D341Med (cell line): ENCODE results near the gene FDX2.

Source experiments
- DNase-seq: peaks from one replicate; pipeline ENCODE4 v3.0.0; 2012; ENCODE audit warnings: low spot score

The FDX2 gene

GRCh38 chr19:10332965-10333757 is 17.3 kb upstream of the FDX2 start, which contains the start of gene RAVER1:
Gene RAVER1, minus strand, starts transcription at chr19:10333529. Its CDS starts 22 bp downstream, at chr19:10333507.
- DNase-seq: peak; percentile 99

DNA sequence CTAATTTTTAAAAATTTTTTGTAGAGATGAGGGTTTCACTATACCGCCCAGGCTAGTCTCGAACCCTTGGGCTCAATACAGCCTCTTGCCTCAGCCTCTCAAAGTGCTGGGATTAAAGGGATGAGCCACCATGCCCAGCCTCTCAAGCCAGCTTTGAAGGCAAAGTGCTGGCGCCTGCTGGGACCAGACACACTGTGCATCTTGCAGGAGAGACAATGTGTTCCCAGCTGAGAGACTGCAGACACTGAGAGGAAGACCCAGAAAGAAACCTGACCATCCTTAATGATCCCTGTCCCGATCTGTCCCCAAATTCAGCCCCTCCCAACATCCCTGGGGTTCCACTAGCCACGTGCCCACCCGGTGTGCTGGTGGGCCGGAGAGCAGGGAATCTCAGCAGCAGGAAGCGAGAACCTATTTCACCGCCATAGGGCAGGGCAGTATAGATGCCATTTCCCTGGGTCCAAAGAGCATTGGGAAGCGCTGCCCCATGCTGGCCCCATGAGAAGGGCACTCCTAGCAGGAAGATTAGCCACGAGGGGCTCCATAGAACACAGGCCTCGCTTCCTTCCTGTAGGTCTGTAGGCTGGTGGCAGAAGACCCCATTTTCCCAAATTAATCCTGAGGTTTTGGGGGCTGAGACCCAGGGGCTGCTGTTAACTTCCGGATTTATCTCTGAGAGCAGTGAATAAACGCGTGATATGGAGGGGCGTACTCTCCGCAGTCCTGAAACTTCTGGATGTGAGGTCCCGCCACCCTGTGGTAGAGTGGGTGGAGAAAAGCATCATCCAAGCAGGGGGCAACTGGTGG is 16.5 kb upstream of the FDX2 start:
- DNase-seq: no peak

DNA sequence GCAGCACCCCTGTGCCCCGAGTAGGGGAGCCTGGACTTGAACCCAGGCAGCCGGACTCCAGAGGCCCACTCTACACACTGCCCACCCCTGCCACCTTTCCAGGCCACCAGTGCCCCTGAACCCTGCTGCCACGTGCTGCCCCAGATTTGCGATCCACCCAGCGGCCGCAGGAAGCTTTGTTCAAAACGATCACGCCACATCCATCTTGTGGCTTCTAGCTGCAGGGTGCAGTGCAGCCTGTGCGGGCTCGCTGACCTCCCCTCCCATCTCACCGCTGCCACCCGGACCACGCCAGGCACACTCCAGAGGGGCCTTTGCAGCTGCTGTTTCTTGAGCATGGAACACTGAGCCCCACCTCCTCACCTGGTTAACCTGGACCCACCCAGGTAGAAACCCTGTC is 13.7 kb upstream of the FDX2 start:
- DNase-seq: no peak

- no peak for DNase-seq
These were observed 13.0 kb upstream of the FDX2 start for GRCh38 chr19:10328558-10329429.

DNA sequence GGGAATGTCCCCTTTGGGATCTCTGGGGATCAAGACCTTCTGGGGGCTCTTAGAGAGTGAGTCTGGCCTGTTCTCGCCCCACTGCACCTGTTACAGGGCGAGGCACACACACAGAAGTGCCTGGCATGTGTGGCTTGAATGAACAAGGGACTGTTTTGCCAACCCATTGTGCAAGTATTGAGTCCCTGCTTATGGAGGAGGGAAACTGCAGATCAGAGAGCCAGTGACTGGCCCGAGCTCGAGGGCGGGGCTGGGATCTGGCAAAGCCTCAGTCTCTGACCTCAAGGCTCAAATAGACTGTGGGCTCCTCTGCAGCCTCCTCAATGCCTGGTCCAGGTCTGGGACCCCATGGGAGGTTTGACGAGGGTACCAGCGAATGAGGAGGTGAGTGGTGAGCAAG is 12.0 kb upstream of the FDX2 start:
- no peak for DNase-seq

GRCh38 chr19:10325732-10326131 is 9.9 kb upstream of the FDX2 start:
- no peak for DNase-seq

GRCh38 chr19:10321874-10322835 is 6.3 kb upstream of the FDX2 start:
- DNase-seq: no peak

GRCh38 chr19:10321417-10321797 is 5.6 kb upstream of the FDX2 start:
- no peak for DNase-seq

DNA sequence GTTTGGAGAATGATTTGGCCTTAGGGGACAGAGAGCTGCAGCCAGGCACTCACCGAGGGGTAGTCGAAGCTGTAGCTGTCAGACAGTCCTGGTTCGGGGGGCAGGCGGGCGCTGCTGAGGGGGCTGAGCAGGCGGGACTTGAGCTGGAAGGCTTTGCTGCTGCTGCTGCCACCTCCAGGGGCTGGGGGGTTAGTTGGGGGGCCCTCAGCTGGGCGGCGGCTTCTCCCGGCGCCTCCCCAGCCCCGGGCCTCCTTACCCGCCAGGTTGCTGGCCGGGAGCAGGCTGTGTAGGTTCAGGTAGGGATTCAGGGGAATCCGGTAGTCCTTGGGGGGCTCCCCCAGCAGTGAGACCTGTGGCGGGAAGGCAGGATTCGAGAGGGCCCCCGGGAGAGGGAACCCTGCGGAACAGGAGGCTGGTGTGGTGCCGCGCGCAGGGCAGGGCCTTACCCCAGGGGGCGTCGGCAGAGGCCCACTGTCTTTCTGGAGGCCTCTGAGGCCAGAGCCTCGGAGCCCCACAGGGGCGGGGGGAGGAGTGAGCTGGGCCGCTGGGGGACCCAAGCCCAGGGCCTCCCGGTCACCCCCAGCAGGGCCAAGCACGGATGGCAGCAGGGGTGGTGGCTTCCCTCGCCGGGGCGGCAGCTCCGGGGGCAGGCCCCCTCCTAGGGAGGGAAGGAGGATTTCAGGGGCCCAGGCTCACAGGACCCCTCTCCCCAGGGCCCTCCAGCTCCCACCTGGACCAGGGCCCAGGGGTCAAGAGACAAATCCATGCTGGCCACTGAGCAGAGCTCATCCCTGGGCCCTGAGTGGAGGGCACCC is 5.0 kb upstream of the FDX2 start:
- DNase-seq: no peak

DNA sequence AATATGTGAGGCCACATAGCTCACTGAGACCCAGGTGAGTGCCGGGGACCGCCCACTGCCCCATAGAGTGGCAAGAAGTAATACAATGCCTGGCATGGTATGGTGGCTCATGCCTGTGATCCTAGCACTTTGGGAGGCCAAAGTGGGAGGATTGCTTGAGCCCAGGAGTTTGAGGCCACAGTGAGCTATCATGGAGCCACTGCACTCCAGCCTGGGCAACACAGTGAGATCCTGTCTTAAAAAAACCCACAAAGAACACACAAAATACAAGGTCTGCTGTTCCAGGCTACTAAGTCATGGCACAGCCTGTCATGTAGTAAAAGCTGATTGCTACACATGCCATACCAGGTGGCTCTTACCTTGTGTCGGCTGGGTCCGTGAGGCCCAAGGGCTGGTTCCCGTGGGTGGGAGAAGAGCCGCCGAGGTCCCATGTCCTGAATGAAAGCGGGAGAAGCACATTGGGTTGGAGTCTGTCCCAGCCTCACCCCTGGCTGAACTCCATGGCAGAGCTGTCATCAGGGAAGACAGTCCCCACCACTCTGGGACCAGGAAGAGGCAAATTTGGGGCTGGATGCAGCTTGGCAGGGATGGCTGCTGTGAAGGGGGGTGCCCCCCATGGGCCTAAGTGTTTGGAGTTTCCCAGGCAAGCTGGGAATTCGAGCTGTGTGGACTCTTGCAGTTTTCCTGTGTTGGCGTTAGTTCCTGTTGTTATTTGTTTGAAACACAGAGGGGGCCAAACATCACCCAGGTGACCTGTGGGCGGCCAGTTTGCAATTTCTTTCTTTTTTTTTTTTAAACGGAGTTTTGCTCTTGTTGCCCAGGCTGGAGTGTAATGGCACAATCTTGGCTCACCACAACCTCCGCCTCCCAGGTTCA is 3.2 kb upstream of the FDX2 start:
- no peak for DNase-seq

GRCh38 chr19:10317857-10318462 is 2.1 kb upstream of the FDX2 start:
- no peak for DNase-seq

DNA sequence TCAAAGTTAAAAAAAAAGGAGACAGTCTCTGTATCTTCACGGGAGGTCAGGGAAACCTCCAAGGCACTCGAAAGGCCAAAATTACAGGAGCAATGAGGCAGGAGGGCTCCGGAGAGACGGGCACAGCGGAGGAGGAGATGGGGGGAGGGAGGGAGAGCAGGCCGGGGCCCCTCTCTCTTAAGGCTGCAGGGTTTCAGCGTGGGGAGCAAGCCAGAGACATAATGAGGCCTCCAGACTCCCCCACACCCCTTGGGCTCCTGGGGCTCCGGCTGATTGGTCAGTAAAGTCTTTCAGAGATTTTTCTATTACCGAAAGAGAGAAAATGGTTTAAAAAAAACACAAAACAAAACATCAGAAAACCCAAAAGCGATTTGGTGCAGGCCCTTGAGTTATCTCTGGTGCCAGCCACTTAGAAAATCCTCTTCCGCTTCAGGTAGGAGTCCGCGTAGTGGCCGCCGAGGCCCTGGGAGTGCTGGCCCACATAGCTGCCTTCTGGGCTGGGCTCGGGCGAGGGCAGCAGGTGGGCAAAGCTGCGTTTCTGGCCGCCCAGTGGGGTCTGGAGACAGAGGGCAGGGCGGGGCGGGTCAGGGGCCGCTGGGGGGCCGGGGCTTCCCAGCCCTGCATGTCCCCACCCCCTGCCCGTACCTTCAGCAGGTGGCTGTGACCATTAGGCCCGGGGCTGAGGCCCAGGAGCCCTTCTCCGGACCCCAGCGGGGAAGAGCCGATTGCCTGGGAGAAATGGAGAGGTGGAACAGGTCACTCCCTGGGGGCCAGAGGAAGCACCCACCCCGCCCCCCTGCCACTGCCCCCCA is 1.4 kb upstream of the FDX2 start:
- DNase-seq: no peak

GRCh38 chr19:10316229-10317044 is 622 bp upstream of the FDX2 start:
- no peak for DNase-seq

GRCh38 chr19:10309423-10309822 is 6.4 kb downstream of the FDX2 start, which contains the start of gene ZGLP1:
Gene ZGLP1, minus strand, starts transcription at chr19:10309815.
- no peak for DNase-seq

GRCh38 chr19:10306327-10306726 is 9.5 kb downstream of the FDX2 start:
- DNase-seq: no peak

- DNase-seq: peak; percentile 66
These were observed 10.5 kb downstream of the FDX2 start for GRCh38 chr19:10305139-10305806.
